Kidney epithelial cell (primary cell): Measurements from ENCODE around the gene CRACR2B. TPM values are rescaled to one million over a fixed set of nuclear protein-coding genes. Genes with fewer than 3 reads are reported as not detected.

Source experiments
- DNase-seq: peaks from one replicate; pipeline ENCODE4 v3.0.0-alpha.2; 2010; ENCODE audit warnings: low read depth
- H3K27me3 ChIP-seq: 2 replicates; pipeline ENCODE4 v1.6.0; 2011; ENCODE audit warnings: low read length; ENCODE audit not compliant: control insufficient read depth, insufficient read depth
- H3K36me3 ChIP-seq: 2 replicates; pipeline ENCODE4 v1.5.1; 2011; ENCODE audit warnings: low read length; ENCODE audit not compliant: control insufficient read depth, insufficient read depth
- H3K4me3 ChIP-seq: 2 replicates; pipeline ENCODE4 v1.5.1; 2011; ENCODE audit warnings: low read depth, mild to moderate bottlenecking, control low read depth, low read length
- total RNA-seq: library from RNA; depleted of rRNA; stranded (reverse); fragments of >200 nt; gene quantifications from 2 replicates; pipeline ENCODE4 v1.2.3, GENCODE V29; 2015
- TF ChIP-seq, protein P1 (sequence below): IDR thresholded peaks from 2 replicates; pipeline ENCODE4 v1.5.1; 2011; ENCODE audit warnings: mild to moderate bottlenecking, moderate library complexity, low read length, control low read depth, inconsistent platforms; ENCODE audit not compliant: insufficient read depth, poor library complexity, severe bottlenecking

Gene CRACR2B
- total RNA-seq, 1 donor from 2014 or later: 19.7 TPM

DNA sequence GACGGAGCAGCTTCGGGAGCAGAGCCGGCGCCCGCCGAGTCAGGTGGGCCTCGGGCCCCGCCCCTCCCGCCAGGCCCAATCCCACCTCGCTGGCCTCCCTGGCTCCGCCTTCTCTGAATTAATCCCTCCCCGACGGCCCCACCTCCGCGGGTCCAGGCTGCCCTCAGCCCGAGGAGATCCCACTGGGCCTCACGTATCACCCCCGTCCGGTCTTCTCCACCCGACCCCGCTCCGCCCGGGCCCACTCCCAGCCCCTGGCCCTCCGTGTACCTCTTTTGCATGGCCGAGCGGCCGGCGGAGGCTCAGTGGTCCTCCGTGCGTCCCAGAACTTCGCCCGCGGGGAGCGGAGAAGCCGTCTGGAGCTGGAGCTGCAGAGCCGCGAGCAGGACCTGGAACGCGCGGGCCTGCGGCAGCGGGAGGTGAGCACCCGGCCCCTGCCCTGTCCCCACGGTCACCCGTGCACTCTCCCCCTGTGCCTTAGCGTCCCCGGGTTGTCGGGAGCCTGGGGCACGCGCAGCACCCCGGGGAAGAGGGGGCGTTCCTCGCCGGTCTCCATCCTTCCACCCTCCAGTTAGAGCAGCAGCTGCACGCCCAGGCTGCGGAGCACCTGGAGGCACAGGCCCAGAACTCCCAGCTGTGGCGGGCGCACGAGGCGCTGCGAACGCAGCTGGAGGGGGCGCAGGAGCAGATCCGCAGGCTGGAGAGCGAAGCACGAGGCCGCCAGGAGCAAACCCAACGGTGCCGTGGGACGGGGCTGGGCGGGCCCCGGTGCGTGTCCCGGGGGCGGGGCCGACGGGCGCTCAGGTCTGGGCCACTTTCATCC is 2.8 kb downstream of the CRACR2B start:
- DNase-seq: no peak
- H3K4me3 ChIP-seq: peak overlapping the region; percentile 45
- peaks cover 1% of the 10 kb centered on the region for H3K36me3 ChIP-seq
- TF ChIP-seq, protein P1, sequence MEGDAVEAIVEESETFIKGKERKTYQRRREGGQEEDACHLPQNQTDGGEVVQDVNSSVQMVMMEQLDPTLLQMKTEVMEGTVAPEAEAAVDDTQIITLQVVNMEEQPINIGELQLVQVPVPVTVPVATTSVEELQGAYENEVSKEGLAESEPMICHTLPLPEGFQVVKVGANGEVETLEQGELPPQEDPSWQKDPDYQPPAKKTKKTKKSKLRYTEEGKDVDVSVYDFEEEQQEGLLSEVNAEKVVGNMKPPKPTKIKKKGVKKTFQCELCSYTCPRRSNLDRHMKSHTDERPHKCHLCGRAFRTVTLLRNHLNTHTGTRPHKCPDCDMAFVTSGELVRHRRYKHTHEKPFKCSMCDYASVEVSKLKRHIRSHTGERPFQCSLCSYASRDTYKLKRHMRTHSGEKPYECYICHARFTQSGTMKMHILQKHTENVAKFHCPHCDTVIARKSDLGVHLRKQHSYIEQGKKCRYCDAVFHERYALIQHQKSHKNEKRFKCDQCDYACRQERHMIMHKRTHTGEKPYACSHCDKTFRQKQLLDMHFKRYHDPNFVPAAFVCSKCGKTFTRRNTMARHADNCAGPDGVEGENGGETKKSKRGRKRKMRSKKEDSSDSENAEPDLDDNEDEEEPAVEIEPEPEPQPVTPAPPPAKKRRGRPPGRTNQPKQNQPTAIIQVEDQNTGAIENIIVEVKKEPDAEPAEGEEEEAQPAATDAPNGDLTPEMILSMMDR: no peak
- peaks cover 2% of the 10 kb centered on the region for H3K27me3 ChIP-seq

DNA sequence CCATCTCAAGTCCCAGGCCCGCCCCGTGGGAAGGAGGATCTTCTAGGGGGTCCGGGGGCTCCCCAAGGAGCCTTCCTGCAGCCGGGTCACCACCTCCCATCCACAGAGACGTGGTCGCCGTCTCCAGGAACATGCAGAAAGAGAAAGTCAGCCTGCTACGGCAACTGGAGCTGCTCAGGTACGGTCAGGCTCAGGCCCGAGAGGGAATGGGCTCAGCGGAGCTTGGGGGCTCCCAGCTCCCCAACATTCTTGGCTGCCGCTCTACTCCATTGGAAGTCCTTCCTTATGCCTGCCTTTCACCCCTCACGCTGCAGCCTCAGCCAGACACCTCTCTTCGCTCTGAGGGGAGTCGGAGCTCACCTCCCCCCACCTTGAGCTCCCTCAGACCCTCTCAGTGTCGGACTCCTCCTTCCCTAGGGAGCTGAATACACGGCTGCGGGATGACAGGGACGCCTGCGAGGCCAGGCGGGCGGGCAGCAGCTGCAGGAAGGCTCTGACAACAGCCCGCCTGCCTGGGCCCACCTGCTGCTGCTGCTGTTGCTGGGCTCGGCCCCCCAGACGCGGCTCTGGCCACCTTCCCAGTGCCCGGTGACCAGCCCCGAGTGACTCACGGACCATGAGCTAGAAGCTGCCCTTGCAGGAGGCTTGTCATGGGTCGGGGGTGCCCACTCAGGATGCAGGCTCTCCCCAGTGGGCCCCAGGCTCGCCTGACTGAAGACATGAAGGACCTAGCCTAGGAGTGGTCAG is 3.6 kb downstream of the CRACR2B start:
- Histone ChIP-seq H3K36me3 (peaks cover 1% of the 10 kb centered on the region), H3K27me3 (peaks cover 2% of the 10 kb centered on the region), H3K4me3 (peak overlapping the region; percentile 45)
- TF ChIP-seq, protein P1: no peak
- DNase-seq: no peak

DNA sequence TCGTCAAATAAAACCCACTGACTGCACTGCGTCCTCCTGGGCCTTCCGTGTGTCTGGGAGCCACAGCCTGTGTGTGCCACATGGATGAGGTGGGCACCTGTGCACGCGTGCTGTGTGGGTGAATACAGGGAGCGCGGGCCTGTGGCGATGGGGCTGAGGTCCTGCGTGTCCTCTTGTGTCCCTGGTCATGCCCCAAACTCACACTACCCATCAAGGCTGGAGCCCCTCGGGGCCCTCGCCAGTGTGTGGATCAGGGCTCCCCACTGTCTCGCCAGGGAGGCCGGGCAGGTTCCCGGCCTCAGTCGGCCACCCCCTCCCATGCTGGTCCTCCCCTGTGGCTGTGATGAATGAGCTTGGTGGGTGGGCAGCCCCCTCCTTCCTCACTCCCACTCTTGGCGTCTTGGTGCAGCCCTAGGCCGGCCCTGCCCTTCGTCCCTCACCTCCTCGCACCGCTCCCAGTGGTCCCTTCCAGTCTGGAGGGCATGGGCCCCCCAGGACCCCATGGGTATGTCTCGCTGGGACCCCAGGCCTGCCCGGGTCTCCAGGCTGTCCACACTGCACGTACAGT is 4.3 kb downstream of the CRACR2B start:
- Histone ChIP-seq H3K27me3 (peaks cover 2% of the 10 kb centered on the region), H3K36me3 (peaks cover 4% of the 10 kb centered on the region), H3K4me3 (peak overlapping the region; percentile 75)
- DNase-seq: no peak
- TF ChIP-seq, protein P1: no peak

DNA sequence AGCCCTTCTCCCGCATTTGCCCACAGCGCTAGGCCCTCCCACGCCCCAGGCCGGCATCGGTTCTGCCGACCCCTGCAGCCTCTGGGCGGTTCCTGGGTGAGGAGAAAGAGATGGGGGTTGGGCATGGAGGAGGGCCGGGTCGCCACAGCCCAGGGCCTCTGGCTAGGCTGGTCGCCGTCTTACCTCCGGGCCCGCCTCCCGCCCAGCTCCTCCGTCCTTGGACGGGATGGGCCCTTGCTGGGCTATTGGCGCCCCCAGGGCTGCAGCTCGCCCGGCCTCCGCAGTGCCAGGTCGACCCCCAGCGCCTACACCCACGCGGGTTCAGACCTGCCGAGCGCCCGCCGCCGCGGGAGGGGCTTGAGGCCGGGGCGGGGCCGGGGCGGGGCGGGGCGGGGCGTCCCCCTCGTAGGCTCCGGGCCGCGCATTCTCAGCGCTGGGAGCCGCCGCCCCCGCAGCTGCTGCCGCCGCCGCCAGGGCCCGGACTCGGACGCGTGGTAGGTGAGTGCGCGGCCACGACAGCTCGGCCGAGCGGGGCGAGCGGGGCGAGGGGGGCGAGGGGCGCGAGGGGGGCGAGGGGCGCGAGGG is 4.9 kb downstream of the CRACR2B start, which contains the start of gene CD151:
TSS of gene CD151 (plus strand) at position 424 of the 585 bp plus-strand sequence. CDS start 3,118 bp downstream, outside the sequence.
- TF ChIP-seq, protein P1: no peak
- no peaks in the 10 kb centered on the region for H3K27me3 ChIP-seq
- H3K4me3 ChIP-seq: peak within 1 kb of the TSS; percentile 75
- no peak for DNase-seq
- peaks cover 6% of the 10 kb centered on the region for H3K36me3 ChIP-seq

DNA sequence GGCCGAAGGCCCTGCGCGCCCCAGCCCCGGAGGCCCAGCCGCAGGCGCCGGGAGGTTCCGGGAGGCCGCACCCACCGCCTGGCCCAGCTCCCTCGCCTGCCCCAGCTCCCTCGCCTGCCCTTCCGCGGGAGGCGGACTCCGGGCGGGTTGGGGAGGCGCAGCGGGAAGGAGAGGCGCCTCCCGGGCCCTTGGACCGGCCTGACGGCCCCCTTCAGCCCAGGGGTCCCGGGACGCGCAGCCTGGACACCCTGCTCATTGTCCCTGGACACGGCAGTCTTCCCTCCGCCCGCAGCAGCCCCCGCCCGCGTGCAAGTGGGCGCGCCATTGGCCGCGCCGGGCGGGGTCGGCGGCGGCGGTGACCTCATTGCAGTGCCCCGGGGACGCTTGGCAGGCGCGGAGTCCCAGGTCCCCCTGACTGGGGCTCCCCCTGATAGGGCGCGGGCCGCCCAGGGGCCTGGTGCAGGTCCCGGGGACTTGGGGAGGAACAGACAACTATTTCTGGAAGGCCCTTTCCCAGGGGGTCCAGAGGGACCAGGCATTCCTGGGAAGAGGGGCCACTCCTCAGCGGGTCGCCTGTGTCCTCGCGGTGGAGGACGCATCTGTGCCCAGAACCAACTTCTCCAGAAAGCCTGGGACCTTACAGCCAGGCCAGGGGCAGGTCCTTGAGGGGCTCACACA is 5.5 kb downstream of the CRACR2B start:
- no peaks in the 10 kb centered on the region for H3K27me3 ChIP-seq
- H3K4me3 ChIP-seq: peak overlapping the region; percentile 75
- no peak for DNase-seq
- TF ChIP-seq, protein P1: no peak
- H3K36me3 ChIP-seq: peaks cover 8% of the 10 kb centered on the region
